B cell (primary cell): ENCODE measurements around the gene PRKN. TPM values are rescaled to one million over a fixed set of nuclear protein-coding genes. Genes with fewer than 3 reads are reported as not detected.
"Not testable (repeated sequence)": the region's sequence is repeated elsewhere in the genome, so short reads cannot be mapped to it uniquely, and the experiment has no call there.

Experiments used
- ATAC-seq: fragments of 200-7000 bp; cut with Tn5 transposase; one replicate; pipeline ENCODE4 v1.10.0; 2021; ENCODE audit warnings: low read depth, mild to moderate bottlenecking, moderate number of reproducible peaks, moderate library complexity
- CTCF ChIA-PET: fragments of 350-600 bp; sonication (Branson Sonifier 250); formaldehyde crosslinking; loops from one replicate; lab custom pipeline; 2021; ENCODE audit warnings: antibody characterized with exemption, inconsistent platforms; lab: Charles Lee
- POLR2A ChIA-PET: fragments of 350-600 bp; sonication (Branson Sonifier 250); formaldehyde crosslinking; loops from one replicate; lab custom pipeline; 2021; ENCODE audit warnings: antibody characterized with exemption; lab: Charles Lee
- DNase-seq: peaks from one replicate; pipeline ENCODE4 v3.0.0; 2013
- H2AFZ ChIP-seq: 2 replicates; pipeline ENCODE4 v1.6.1; 2012; ENCODE audit warnings: mild to moderate bottlenecking, low read depth, low read length; ENCODE audit not compliant: insufficient read depth, poor library complexity, severe bottlenecking
- H3K27ac ChIP-seq, 2 donors: 1 replicate in 1 of 2; 2 replicates in 1 of 2; pipeline ENCODE4 v1.5.1; 2012 to 2013; ENCODE audit warnings: low read length in 2 of 2, mild to moderate bottlenecking in 2 of 2, moderate library complexity in 1 of 2
- H3K27me3 ChIP-seq, 4 experiments: fragments of 200-600 bp in 1 of 4; sonication (generic) in 1 of 4; replicated peaks in 1 of 4; 1 replicate in 2 of 4; 2 replicates in 2 of 4; pipeline versions ENCODE4 v1.6.1 to v1.7.0; 2013 to 2016; ENCODE audit warnings: low read length in 3 of 4, mild to moderate bottlenecking in 2 of 4, mixed read lengths in 1 of 4, moderate library complexity in 1 of 4; ENCODE audit not compliant: insufficient read depth in 4 of 4, control insufficient read depth in 3 of 4; ENCODE audit errors: control extremely low read depth in 1 of 4
- H3K36me3 ChIP-seq, 2 experiments: replicated peaks in 1 of 2; 1 replicate in 1 of 2; 2 replicates in 1 of 2; pipeline versions ENCODE4 v1.6.1 to v1.7.1; 2013; ENCODE audit warnings: low read length in 1 of 2; ENCODE audit not compliant: insufficient read depth in 2 of 2, control insufficient read depth in 1 of 2; ENCODE audit errors: control extremely low read depth in 1 of 2, extremely low read depth in 1 of 2
- H3K4me1 ChIP-seq, 2 donors: fragments of 200-600 bp in 1 of 2; sonication (generic) in 1 of 2; 1 replicate in 1 of 2; 2 replicates in 1 of 2; pipeline versions ENCODE4 v1.5.1 to v1.6.1; 2013 to 2017; ENCODE audit warnings: low read length in 2 of 2; ENCODE audit not compliant: control insufficient read depth in 2 of 2, insufficient read depth in 2 of 2
- H3K4me2 ChIP-seq: replicated peaks from 2 replicates; pipeline ENCODE3; 2012; ENCODE audit warnings: mild to moderate bottlenecking, low read depth, low read length; ENCODE audit not compliant: poor library complexity, severe bottlenecking
- H3K4me3 ChIP-seq, 5 experiments: fragments of 200-600 bp in 1 of 5; sonication (generic) in 1 of 5; 1 replicate in 3 of 5; 2 replicates in 2 of 5; pipeline versions ENCODE4 v1.5.1 to v1.7.0; 2011 to 2016; ENCODE audit warnings: low read length in 4 of 5, mild to moderate bottlenecking in 4 of 5, low read depth in 2 of 5, control low read depth in 1 of 5, moderate library complexity in 1 of 5; ENCODE audit not compliant: insufficient read depth in 1 of 5; ENCODE audit errors: control extremely low read depth in 1 of 5, extremely low read depth in 1 of 5
- H3K79me2 ChIP-seq: fragments of 200-600 bp; sonication (generic); one replicate; pipeline ENCODE4 v1.6.0; 2016; ENCODE audit warnings: low read length; ENCODE audit not compliant: control insufficient read depth, insufficient read depth
- H3K9ac ChIP-seq: fragments of 200-600 bp; sonication (generic); 2 replicates; pipeline ENCODE4 v1.6.1; 2017; ENCODE audit warnings: mild to moderate bottlenecking, low read length, moderate library complexity
- H3K9me3 ChIP-seq, 3 donors: one replicate each; pipeline versions ENCODE4 v1.6.1 to v1.7.1; 2013; ENCODE audit warnings: low read length in 2 of 3; ENCODE audit not compliant: control insufficient read depth in 2 of 3, insufficient read depth in 1 of 3; ENCODE audit errors: control extremely low read depth in 1 of 3
- H4K20me1 ChIP-seq: 2 replicates; pipeline ENCODE4 v1.6.0; 2012; ENCODE audit warnings: mild to moderate bottlenecking, low read length; ENCODE audit not compliant: insufficient read depth, control insufficient read depth, poor library complexity, severe bottlenecking
- H3K27ac Mint-ChIP-seq: one replicate; pipeline ENCODE4 v1.8.0; 2021; ENCODE audit warnings: mixed read lengths
- H3K27me3 Mint-ChIP-seq: one replicate; pipeline ENCODE4 v1.8.0; 2021; ENCODE audit warnings: mixed read lengths
- H3K4me1 Mint-ChIP-seq: one replicate; pipeline ENCODE4 v1.8.0; 2021; ENCODE audit warnings: mixed read lengths
- H3K4me3 Mint-ChIP-seq: one replicate; pipeline ENCODE4 v1.8.0; 2021; ENCODE audit warnings: mixed read lengths
- H3K9me3 Mint-ChIP-seq: one replicate; pipeline ENCODE4 v1.8.0; 2022; ENCODE audit warnings: mixed read lengths; ENCODE audit not compliant: insufficient read depth
- EZH2 ChIP-seq: IDR thresholded peaks from 2 replicates; pipeline ENCODE4 v1.6.1; 2012; ENCODE audit warnings: borderline replicate concordance, low read depth, mild to moderate bottlenecking, moderate library complexity, low read length; ENCODE audit not compliant: insufficient read depth, poor library complexity, severe bottlenecking
- WGBS: methylation state at CpG from one replicate; pipeline ENCODE4 v1.1.5; 2013; ENCODE audit warnings: missing lambda C conversion rate; ENCODE audit not compliant: insufficient coverage; 5-methylcytosine and 5-hydroxymethylcytosine counted together
- intact Hi-C: fragments of 100-400 bp; cut with micrococcal nuclease; formaldehyde crosslinking; loops from one replicate; pipeline ENCODE4 v1.10.0; 2022
- polyA plus RNA-seq: library from polyadenylated mRNA; depleted of rRNA; stranded (reverse); fragments of >200 nt; gene quantifications from 2 replicates; pipeline ENCODE4 v1.2.3, GENCODE V29; 2012
- total RNA-seq, 2 donors: library from RNA; stranded (reverse); fragments of 120-200 nt in 1 of 2; gene quantifications; 1 replicate in 1 of 2; 2 replicates in 1 of 2; pipeline versions ENCODE4 v1.2.3 to v1.2.4, GENCODE V29; 2013 to 2022
- TF ChIP-seq, protein P1 (sequence below): fragments of 200-600 bp; IDR thresholded peaks from one replicate; pipeline ENCODE4 v1.8.0; 2022; ENCODE audit warnings: antibody characterized with exemption, mild to moderate bottlenecking

Gene PRKN
- total and polyA plus RNA-seq, 2 donors (not counting 1 experiment from before 2014, with no cell fraction given): 1.6 to 6.2 TPM

DNA sequence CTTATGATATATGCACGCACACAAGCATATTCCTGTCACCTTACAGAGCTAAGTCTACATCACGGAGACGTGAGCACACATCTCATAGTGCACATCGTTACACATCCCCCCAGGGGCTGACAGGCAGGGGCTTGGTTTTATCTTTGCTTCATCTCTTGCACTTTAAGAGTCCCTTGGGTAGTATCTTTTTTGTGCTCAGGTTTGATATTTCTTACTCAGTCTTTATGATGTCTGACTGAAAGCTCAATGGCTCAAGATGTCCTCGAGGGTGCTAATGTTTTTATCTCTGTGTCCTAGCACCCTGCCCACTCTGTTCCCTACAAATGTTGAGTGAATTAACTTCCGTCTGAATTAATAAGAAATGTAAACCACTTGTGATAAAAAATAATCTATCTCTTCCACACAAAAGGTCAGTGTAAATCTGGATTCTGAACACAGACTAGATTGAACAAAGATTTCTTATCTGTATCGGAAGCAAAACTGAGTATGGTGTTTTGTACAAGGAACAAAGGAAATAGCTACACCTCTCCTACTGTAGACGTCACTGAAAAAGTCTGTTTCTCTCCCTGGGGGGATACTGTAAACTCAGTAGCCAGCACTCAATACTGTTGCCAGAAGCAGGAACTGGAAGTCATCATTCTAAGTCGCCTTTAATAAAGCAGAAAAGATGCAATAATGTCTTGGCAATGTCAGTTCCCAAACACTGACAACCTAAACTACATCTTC is 195.1 kb downstream of the PRKN start:
- H3K27ac ChIP-seq: no peak overlapping the region
- H3K4me2 ChIP-seq: no peak overlapping the region
- H2AFZ ChIP-seq: no peak overlapping the region
- H3K36me3 ChIP-seq: no peaks in the 10 kb centered on the region
- no peaks in the 10 kb centered on the region for H4K20me1 ChIP-seq
- ChIA-PET POLR2A (no interaction called here), CTCF (no interaction called here)
- intact Hi-C loops: no loop called here
- no peak overlapping the region for H3K4me3 ChIP-seq
- 89% methylated on average over 6 of the region's 9 CpGs for WGBS
- Mint-ChIP-seq H3K27ac (no peak overlapping the region), H3K27me3 (no peaks in the 10 kb centered on the region), H3K4me3 (no peak overlapping the region), H3K9me3 (no peaks in the 10 kb centered on the region), H3K4me1 (no peaks in the 10 kb centered on the region)
- H3K9ac ChIP-seq: no peak overlapping the region
- no peaks in the 10 kb centered on the region for H3K27me3 ChIP-seq
- no peak for TF ChIP-seq EZH2
- TF ChIP-seq, protein P1, sequence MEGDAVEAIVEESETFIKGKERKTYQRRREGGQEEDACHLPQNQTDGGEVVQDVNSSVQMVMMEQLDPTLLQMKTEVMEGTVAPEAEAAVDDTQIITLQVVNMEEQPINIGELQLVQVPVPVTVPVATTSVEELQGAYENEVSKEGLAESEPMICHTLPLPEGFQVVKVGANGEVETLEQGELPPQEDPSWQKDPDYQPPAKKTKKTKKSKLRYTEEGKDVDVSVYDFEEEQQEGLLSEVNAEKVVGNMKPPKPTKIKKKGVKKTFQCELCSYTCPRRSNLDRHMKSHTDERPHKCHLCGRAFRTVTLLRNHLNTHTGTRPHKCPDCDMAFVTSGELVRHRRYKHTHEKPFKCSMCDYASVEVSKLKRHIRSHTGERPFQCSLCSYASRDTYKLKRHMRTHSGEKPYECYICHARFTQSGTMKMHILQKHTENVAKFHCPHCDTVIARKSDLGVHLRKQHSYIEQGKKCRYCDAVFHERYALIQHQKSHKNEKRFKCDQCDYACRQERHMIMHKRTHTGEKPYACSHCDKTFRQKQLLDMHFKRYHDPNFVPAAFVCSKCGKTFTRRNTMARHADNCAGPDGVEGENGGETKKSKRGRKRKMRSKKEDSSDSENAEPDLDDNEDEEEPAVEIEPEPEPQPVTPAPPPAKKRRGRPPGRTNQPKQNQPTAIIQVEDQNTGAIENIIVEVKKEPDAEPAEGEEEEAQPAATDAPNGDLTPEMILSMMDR: no peak
- peaks cover 0 to 3% (median 0%) of the 10 kb centered on the region in 3 donors for H3K9me3 ChIP-seq
- ATAC-seq (no peak), DNase-seq (no peak)
- no peaks in the 10 kb centered on the region for H3K4me1 ChIP-seq
- H3K79me2 ChIP-seq: no peaks in the 10 kb centered on the region

DNA sequence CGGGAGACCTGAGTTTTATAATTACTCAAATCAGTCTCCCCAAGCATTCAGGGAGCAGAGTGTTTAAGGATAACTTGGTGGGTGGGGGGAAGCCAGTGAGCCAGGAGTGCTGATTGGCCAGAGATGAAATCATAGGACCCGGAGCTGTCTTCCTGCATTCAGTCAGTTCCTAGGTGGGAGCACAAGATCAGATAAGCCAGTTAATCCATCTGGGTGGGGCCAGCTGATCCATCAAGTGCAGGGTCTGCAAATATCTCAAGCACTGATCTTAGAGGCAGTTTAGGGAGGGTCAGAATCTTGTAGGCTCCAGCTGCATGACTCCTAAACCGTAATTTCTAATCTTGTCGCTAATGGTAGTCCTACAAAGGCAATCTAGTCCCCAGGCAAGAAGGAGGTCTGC is 196.2 kb downstream of the PRKN start:
- H3K4me3 Mint-ChIP-seq, H3K4me1 ChIP-seq, H3K27ac Mint-ChIP-seq, H3K4me3 ChIP-seq, POLR2A ChIA-PET, H3K27ac ChIP-seq, intact Hi-C loops, H3K4me2 ChIP-seq, ATAC-seq, H3K79me2 ChIP-seq, H3K36me3 ChIP-seq, H3K4me1 Mint-ChIP-seq, H2AFZ ChIP-seq, H3K27me3 ChIP-seq, CTCF ChIA-PET, H3K9me3 ChIP-seq, H3K9me3 Mint-ChIP-seq, H3K9ac ChIP-seq, H4K20me1 ChIP-seq, DNase-seq, H3K27me3 Mint-ChIP-seq: not testable (repeated sequence)
- 100% methylated on average over 1 of the region's 4 CpGs for WGBS
